HG03095 (cell line): ENCODE results near the gene OR5H1.
"Not testable (repeated sequence)": the region's sequence is repeated elsewhere in the genome, so short reads cannot be mapped to it uniquely, and the experiment has no call there.

Experiments
- ATAC-seq: cut with Tn5 transposase; IDR thresholded peaks from one replicate; pipeline ENCODE4 v1.9.1; 2021; ENCODE audit warnings: moderate library complexity; ENCODE audit not compliant: unreplicated experiment

The OR5H1 gene

GRCh38 chr3:98130421-98130820 is at the start of gene OR5H1:
TSS of gene OR5H1 (plus strand) at chr3:98130721. CDS start at chr3:98132698, 1,977 bp downstream.
- no peak for ATAC-seq

GRCh38 chr3:98086873-98087272 is 43.6 kb upstream of the OR5H1 start, which contains the start of gene OR5AC2:
TSS of gene OR5AC2 (plus strand) at chr3:98087173. CDS start at chr3:98087173, 0 bp downstream.
- ATAC-seq, result no peak

GRCh38 chr3:98095882-98096281 is 34.6 kb upstream of the OR5H1 start:
- no peak for ATAC-seq

GRCh38 chr3:98099848-98100247 is 30.7 kb upstream of the OR5H1 start:
- no peak for ATAC-seq

- no peak for ATAC-seq
Measured at GRCh38 chr3:98108162-98108561, 22.4 kb upstream of the OR5H1 start.

- ATAC-seq, result no peak
Measured at GRCh38 chr3:98109807-98110549, 20.5 kb upstream of the OR5H1 start.

- no peak for ATAC-seq
Measured at GRCh38 chr3:98110550-98110908, 20.0 kb upstream of the OR5H1 start.

GRCh38 chr3:98114264-98114663 is 16.3 kb upstream of the OR5H1 start:
- no peak for ATAC-seq

- no peak for ATAC-seq
Measured at GRCh38 chr3:98115717-98116116, 14.8 kb upstream of the OR5H1 start.

GRCh38 chr3:98136631-98137030 is 6.1 kb downstream of the OR5H1 start:
- ATAC-seq, result no peak

GRCh38 chr3:98137826-98138557 is 7.5 kb downstream of the OR5H1 start:
- not testable (repeated sequence) for ATAC-seq

- ATAC-seq, result no peak
Measured at GRCh38 chr3:98140531-98140930, 10.0 kb downstream of the OR5H1 start.

- ATAC-seq, result no peak
Measured at GRCh38 chr3:98147179-98147578, 16.7 kb downstream of the OR5H1 start, which contains the start of gene OR5H14. TSS of gene OR5H14 (plus strand) at chr3:98147479. CDS start at chr3:98149386, 1,907 bp downstream.

GRCh38 chr3:98148751-98149150 is 18.2 kb downstream of the OR5H1 start:
- ATAC-seq, result no peak

- not testable (repeated sequence) for ATAC-seq
Measured at GRCh38 chr3:98149456-98149855, 18.9 kb downstream of the OR5H1 start.

- ATAC-seq, result no peak
Measured at GRCh38 chr3:98151241-98151640, 20.7 kb downstream of the OR5H1 start.

GRCh38 chr3:98166396-98166795 is 35.9 kb downstream of the OR5H1 start, which contains the start of gene OR5H15:
TSS of gene OR5H15 (plus strand) at chr3:98166696. CDS start at chr3:98168700, 2,004 bp downstream.
- no peak for ATAC-seq

GRCh38 chr3:98171071-98171470 is 40.5 kb downstream of the OR5H1 start:
- ATAC-seq, result no peak

- no peak for ATAC-seq
Measured at GRCh38 chr3:98172621-98173020, 42.1 kb downstream of the OR5H1 start.

GRCh38 chr3:98180319-98180890 is 49.9 kb downstream of the OR5H1 start:
- ATAC-seq, result no peak

- no peak for ATAC-seq
Measured at GRCh38 chr3:98182196-98182595, 51.7 kb downstream of the OR5H1 start.

GRCh38 chr3:98185180-98185579 is 54.7 kb downstream of the OR5H1 start:
- ATAC-seq, result no peak
